Bone marrow (tissue), 2 donors: Measurements from ENCODE around the gene RASIP1.
"Not testable (repeated sequence)": the region's sequence is repeated elsewhere in the genome, so short reads cannot be mapped to it uniquely, and the experiment has no call there.

Source experiments
- DNase-seq, 2 donors: peaks; one replicate each; lab custom pipeline; 2025; lab: John Stamatoyannopoulos, UW

The RASIP1 gene, protein sequence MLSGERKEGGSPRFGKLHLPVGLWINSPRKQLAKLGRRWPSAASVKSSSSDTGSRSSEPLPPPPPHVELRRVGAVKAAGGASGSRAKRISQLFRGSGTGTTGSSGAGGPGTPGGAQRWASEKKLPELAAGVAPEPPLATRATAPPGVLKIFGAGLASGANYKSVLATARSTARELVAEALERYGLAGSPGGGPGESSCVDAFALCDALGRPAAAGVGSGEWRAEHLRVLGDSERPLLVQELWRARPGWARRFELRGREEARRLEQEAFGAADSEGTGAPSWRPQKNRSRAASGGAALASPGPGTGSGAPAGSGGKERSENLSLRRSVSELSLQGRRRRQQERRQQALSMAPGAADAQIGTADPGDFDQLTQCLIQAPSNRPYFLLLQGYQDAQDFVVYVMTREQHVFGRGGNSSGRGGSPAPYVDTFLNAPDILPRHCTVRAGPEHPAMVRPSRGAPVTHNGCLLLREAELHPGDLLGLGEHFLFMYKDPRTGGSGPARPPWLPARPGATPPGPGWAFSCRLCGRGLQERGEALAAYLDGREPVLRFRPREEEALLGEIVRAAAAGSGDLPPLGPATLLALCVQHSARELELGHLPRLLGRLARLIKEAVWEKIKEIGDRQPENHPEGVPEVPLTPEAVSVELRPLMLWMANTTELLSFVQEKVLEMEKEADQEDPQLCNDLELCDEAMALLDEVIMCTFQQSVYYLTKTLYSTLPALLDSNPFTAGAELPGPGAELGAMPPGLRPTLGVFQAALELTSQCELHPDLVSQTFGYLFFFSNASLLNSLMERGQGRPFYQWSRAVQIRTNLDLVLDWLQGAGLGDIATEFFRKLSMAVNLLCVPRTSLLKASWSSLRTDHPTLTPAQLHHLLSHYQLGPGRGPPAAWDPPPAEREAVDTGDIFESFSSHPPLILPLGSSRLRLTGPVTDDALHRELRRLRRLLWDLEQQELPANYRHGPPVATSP

DNA sequence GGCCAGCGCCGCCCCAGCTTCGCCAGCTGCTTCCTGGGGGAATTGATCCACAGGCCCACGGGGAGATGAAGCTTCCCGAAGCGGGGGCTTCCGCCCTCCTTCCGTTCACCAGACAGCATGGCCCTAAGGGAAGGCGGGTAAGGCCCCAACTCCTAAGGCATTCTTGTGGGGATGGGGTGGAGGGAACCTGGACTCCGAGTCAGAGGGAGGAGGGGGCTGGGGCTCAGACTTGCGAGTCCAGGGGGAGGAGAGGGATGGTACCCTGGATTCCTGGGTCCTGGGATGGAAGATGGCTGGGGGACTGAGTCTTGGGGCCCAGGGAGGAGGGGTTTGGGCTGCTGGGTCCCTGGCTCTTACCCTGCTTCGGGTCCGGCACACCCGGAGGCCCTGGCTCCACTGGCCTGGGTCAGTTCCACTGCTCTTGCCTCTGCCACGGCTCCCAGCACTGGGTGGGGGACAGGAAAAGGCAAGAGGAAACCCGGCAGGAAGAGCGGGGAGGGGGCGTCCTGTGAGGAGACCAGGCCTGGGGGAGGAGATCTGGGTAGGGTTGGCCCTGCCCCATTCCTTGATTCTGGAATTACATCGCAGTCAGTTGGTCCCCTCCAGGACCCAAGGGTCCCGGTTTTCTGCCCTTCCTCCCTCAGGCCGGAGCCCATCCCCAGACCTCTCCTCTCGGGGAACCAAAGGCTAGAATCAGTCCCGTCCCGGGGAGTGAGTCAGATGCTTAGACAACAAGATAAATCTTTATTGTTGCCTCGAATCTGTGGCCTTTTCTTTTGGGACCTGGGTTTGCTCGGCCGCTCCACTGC is at the start of gene RASIP1:
Gene RASIP1 (minus strand): TSS at position 447 of the 809 bp plus-strand sequence. CDS start 328 bp downstream, at position 119.
- no peak for DNase-seq

- DNase-seq = not testable (repeated sequence)
These were observed 46.9 kb upstream of the RASIP1 start for GRCh38 chr19:48787331-48787730.

DNA sequence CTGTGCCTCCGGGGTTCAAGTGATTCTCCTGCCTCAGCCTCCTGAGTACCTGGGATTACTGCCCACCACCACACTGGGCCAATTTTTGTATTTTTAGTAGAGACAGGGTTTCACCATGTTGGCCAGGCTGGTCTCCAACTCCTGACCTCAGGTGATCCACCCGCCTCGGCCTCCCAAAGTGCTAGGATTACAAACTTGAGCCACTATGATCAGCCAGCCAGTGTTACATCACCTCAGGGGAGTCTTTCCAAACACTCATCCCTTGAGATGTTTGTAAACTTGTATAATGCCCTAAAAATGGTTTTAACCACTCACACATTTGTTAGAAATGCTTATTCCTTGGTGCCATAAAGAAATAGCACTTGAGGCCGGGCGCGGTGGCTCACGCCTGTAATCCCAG is 46.0 kb upstream of the RASIP1 start:
- DNase-seq = not testable (repeated sequence)

- no peak for DNase-seq
These were observed 44.1 kb upstream of the RASIP1 start for GRCh38 chr19:48784527-48784926.

DNA sequence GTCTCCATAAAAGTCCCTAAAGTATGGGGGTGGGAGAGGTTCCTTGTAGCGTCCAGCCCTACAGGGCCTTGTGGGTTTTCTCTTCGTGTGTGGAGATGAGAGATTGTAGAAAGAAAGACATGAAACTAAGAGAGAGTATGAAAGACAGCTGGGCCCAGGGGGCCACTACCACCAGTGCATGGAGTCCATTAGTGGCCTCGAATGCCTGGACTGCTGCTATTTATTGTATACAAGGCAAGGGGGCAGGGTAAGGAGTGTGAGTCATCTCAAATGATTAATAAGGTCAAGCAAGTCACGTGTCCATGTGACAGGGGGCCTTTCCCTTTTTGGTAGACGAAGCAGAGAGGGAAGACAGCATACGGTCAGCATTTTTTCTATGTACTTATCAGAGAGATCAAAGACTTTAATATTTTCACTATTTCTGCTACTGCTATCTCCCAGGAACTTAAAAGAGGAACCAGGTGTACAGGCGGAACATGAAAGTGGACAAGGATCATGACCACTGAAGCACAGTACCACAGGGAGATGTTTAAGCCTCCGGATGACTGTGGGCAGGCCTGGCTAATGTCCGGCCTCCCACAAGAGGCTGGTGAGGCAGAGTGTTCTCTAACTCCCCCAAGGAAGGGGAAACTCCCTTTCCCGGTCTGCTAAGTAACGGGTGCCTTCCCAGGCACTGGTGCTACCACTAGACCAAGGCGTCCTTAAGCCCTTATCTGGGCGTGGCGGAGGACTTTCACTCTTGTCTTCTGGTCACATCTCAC is 40.4 kb upstream of the RASIP1 start:
- no peak for DNase-seq

- no peak for DNase-seq
These were observed 39.2 kb upstream of the RASIP1 start for GRCh38 chr19:48779636-48780035.

DNA sequence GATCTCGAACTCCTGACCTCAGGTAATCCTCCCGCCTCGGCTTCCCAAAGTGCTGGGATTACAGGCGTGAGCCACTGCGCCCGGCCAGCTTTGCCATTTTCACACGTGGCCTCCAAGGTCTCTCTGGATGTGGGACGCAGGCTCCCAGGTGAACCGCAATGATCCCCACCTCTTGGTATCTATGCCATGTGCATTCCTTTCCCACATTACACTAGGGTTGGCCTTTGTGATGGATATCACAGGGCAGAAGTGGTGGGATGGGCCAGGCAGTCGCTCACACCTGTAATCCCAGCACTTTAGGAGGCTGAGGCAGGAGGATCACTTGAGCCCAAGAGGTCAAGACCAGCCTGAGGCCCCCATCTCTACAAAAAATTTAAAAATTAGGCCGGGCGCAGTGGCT is 37.3 kb upstream of the RASIP1 start:
- DNase-seq = no peak

DNA sequence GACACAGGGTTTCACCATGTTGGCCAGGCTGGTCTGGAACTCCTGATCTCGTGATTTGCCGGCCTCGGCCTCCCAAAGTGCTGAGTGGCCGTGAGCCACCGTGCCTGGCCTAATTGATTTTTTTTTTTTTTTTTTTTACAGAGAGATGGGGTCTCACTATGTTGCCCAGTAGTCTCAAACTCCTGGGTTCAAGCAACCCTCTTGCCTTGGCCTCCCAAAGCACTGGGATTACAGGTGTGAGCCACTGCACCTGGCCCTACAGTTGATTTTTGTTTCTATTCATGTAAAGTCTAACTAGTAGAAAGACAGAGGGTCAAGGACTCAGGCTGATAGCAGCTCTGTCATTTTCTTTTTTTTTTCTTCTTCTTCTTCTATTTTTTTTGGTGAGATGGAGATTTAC is 36.7 kb upstream of the RASIP1 start:
- DNase-seq = no peak

GRCh38 chr19:48772503-48772953 is 32.1 kb upstream of the RASIP1 start:
- DNase-seq = no peak

DNA sequence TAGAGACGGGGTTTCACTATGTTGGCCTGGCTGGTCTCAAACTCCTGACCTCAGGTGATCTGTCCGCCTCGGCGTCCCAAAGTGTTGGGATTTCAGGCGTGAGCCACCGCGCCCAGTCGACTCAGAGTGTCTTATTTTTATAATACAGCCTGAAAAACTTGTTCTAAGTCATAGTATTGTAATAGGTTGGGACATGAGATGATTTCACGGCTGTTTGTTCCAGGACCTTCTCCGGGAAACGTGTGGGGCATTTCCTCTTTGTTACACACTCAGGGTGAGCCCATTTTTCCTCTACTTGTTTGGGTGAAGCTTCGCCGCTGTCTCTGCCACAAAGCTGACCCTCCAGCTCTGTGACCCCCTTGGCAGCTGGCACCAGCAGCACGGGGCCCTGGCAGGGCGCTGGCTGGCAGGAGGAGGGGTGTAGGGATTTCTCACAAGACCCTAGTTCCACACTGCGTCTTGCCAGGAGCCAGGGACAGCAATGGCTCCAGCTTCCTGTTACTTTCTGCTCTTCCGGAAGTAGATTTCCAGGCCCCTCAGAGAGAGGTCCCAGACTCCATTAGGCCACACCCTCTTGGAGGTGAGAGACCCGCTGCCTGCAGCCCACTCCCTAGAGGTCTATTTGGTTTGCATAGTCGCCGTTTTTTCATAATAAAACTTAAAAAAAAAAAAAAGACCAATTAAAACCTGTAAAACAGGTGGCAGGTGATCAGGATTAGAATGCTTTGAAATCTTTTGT is 30.5 kb upstream of the RASIP1 start:
- no peak for DNase-seq

GRCh38 chr19:48770266-48770665 is 29.9 kb upstream of the RASIP1 start:
- DNase-seq = no peak

DNA sequence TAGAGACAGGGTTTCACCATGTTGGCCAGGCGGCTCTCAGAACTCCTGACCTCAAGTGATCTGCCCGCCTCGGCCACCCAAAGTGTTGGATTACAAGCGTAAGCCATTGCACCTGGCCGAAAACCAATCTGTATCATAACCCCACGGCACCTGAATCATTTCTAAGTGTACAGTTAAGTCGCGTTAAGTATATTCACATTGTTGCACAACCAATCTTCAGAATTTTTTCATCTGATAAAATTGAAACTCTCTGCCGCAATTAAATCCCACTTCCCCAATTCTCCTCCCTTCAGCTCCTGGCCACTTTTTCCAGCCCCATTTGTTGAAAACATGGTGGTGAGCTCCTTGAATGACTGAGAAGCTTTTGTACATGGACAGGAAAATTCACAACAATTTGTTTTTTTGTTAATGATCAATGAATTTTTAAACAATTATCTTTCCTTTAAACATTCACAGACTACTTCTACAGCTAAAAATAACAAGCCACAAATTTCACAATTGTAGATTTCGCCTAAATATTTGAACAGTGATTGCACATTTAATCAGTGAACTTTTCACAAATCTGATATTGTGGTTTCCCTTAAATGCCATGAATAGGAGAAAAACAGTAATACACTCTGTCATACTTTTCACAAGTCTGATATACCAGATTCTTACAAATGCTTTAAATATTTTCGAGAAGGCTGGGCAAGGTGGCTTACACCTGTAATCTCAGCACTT is 28.7 kb upstream of the RASIP1 start:
- no peak for DNase-seq

GRCh38 chr19:48768171-48768753 is 27.9 kb upstream of the RASIP1 start:
- DNase-seq = not testable (repeated sequence)

DNA sequence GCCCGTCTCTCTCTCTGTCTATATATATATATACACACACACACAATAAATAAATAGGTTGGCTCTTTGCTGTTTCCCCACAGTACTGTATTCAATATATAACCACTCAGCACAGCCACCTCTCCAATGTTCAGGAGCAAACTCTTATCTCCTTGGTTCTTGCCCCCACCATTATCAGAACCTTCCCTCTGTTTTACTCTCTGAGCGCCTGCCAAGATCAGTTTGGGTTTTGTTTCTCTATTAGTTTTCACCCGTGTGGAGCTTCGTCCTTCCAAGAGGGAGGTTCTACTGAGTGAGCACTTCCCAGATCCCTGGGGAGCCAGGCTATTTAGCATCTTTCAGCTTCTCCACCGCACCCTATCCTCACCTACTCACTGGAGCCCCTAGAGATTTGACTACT is 25.4 kb upstream of the RASIP1 start:
- DNase-seq = not testable (repeated sequence)

- DNase-seq = no peak
These were observed 20.2 kb upstream of the RASIP1 start for GRCh38 chr19:48760504-48761205.

DNA sequence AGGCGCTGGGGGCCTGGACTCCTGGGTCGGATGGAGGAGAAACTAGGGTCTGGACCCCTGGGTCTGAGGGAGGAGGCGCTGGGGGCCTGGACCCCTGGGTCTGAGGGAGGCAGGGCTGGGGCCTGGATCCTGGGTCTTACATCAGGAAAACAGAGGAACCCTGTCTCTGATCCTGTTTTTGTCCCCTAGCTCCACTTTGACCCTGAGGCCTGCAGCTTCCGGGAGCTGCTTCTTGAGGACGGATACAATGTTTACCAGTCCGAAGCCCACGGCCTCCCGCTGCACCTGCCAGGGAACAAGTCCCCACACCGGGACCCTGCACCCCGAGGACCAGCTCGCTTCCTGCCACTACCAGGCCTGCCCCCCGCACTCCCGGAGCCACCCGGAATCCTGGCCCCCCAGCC is 17.3 kb upstream of the RASIP1 start:
- no peak for DNase-seq

DNA sequence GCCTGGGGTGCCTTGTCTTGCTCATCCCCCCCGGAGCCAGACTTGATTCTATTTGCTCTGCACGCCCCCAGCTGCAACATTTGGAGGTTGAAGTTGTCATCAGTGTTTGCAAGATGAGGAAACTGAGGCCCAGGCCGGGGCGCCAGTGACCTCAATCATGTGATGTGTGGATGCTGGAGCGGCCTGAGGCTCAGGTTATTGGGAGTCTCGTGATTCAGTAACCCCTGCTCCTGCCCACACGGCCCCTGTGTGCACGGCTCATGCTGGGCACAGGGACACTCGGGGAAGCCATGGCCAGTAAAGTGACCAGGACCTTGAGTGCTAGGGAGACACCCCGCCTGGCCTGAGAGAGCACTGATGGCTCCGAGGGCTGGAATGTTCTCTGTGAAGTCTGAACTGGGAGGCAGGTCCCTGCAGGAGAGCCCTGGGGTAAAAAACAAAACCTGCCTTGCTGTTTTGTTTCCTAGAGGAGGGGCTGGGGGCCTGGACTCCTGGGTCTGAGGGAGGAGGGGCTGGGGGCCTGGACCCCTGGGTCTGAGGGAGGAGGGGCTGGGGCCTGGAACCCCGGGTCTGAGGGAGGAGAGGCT is 16.8 kb upstream of the RASIP1 start:
- DNase-seq = no peak

GRCh38 chr19:48756686-48757085 is 16.3 kb upstream of the RASIP1 start:
- DNase-seq = no peak
